ENCODE data around the gene GFI1B.

The GFI1B gene

DNA sequence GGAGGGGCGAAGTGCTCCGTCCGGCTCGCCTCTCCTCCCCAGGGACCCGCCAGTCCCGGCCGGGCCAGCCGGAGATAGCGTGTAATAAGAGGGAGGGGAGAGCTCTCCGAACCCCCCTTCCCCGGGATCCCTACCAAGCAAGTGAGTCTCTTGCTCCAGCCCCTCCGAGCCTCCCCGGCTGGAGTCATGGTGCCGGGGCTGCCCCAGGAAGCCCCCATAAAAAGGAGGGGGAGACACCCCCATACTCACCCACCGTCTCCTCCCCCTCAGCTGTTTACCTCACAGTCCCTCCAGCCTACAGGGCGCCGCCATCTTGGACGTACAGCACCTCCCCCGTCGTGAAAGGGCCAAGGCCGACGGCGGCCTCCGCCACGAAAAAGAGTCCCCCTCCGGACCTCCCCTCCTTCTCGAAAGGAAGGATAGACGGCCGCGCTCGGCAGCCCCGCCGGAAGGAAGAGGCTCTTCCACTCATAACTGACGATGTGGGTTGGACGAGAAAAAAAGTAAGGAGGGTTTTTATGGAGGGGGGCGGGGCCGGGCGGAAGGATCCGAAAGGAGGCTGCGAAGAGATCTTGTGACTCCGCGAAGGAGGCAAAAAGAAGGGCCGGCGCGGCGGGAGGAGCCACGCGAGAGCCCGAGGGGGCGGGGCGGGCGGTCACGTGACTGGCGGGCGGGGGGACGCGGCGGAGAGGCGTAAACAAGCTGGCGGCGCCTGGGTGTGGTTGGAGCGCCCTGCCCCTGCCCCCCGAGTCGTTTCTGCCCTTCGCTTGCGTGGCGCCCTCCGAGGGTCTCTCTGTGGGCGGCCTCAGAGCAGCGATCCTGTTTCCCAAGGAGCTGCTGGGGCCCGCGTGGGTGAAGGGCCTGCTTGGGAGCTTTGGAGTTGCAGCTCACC lies 34.0 kb upstream of the GFI1B start, which contains the start of gene TSC1 (continued):
- TF ChIP-seq ZNF670 (tag by site-specific recombination; IDR thresholded peaks at IDR 0.05; ENCODE audit: low read depth) (no peak), OSR2 (tag by site-specific recombination; IDR thresholded peaks at IDR 0.05) (peak; percentile 30; the same call in 1 of the 2 replicates), ZNF791 (tag by site-specific recombination; IDR thresholded peaks at IDR 0.05) (no peak), ZNF747 (tag by site-specific recombination; IDR thresholded peaks at IDR 0.05) (no peak), ZNF175 (tag by site-specific recombination; IDR thresholded peaks at IDR 0.05) (no peak), ZNF610 (tag by site-specific recombination; IDR thresholded peaks at IDR 0.05; ENCODE audit: borderline replicate concordance) (peak; percentile 71; the same call in 1 of the 2 replicates), ZNF19 (tag by site-specific recombination; IDR thresholded peaks at IDR 0.05; ENCODE audit: low read depth) (no peak), ZNF2 (tag by site-specific recombination; IDR thresholded peaks at IDR 0.05) (peak; percentile 87), ZNF549 (tag by site-specific recombination; IDR thresholded peaks at IDR 0.05) (no peak), ZNF529 (tag by site-specific recombination; IDR thresholded peaks at IDR 0.05; ENCODE audit: insufficient replicate concordance) (no peak), ZNF654 (tag by site-specific recombination; IDR thresholded peaks at IDR 0.05; ENCODE audit: low read depth) (no peak), ZNF114 (tag by site-specific recombination; IDR thresholded peaks at IDR 0.05) (no peak), KLF9 (tag by site-specific recombination; IDR thresholded peaks at IDR 0.05; ENCODE audit: low read depth) (peak; percentile 100), ZNF221 (tag by site-specific recombination; IDR thresholded peaks at IDR 0.05; ENCODE audit: borderline replicate concordance) (no peak), ZNF138 (tag by site-specific recombination; IDR thresholded peaks at IDR 0.05; ENCODE audit: borderline replicate concordance) (no peak; the same call in 1 of the 2 replicates), GLI4 (tag by site-specific recombination; IDR thresholded peaks at IDR 0.05) (peak; percentile 90), ZNF112 (tag by site-specific recombination; IDR thresholded peaks at IDR 0.05) (no peak), MZF1 (tag by site-specific recombination; IDR thresholded peaks at IDR 0.05; ENCODE audit: borderline replicate concordance) (0 out of 2 replicates have a peak, but pooled peaks have one; percentile 51), SALL2 (tag by site-specific recombination; IDR thresholded peaks at IDR 0.05; ENCODE audit: borderline replicate concordance) (peak; percentile 97), ZNF561 (tag by site-specific recombination; IDR thresholded peaks at IDR 0.05; ENCODE audit: borderline replicate concordance) (peak; percentile 90), MEIS1 (CRISPR knock-in tag; IDR thresholded peaks at IDR 0.05; ENCODE audit: borderline replicate concordance) (no peak)
- TF ChIP-seq, protein P1, sequence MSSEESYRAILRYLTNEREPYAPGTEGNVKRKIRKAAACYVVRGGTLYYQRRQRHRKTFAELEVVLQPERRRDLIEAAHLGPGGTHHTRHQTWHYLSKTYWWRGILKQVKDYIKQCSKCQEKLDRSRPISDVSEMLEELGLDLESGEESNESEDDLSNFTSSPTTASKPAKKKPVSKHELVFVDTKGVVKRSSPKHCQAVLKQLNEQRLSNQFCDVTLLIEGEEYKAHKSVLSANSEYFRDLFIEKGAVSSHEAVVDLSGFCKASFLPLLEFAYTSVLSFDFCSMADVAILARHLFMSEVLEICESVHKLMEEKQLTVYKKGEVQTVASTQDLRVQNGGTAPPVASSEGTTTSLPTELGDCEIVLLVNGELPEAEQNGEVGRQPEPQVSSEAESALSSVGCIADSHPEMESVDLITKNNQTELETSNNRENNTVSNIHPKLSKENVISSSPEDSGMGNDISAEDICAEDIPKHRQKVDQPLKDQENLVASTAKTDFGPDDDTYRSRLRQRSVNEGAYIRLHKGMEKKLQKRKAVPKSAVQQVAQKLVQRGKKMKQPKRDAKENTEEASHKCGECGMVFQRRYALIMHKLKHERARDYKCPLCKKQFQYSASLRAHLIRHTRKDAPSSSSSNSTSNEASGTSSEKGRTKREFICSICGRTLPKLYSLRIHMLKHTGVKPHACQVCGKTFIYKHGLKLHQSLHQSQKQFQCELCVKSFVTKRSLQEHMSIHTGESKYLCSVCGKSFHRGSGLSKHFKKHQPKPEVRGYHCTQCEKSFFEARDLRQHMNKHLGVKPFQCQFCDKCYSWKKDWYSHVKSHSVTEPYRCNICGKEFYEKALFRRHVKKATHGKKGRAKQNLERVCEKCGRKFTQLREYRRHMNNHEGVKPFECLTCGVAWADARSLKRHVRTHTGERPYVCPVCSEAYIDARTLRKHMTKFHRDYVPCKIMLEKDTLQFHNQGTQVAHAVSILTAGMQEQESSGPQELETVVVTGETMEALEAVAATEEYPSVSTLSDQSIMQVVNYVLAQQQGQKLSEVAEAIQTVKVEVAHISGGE (tag by site-specific recombination; conservative IDR thresholded peaks at IDR 0.05; ENCODE audit: low read depth): peak; percentile 57; the same call in 1 of the 2 replicates
- TF ChIP-seq, protein P2, sequence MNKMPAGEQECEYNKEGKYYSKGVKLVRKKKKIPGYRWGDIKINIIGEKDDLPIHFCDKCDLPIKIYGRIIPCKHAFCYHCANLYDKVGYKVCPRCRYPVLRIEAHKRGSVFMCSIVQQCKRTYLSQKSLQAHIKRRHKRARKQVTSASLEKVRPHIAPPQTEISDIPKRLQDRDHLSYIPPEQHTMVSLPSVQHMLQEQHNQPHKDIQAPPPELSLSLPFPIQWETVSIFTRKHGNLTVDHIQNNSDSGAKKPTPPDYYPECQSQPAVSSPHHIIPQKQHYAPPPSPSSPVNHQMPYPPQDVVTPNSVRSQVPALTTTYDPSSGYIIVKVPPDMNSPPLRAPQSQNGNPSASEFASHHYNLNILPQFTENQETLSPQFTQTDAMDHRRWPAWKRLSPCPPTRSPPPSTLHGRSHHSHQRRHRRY (tag by site-specific recombination; IDR thresholded peaks at IDR 0.05): no peak
- TF ChIP-seq, protein P3, sequence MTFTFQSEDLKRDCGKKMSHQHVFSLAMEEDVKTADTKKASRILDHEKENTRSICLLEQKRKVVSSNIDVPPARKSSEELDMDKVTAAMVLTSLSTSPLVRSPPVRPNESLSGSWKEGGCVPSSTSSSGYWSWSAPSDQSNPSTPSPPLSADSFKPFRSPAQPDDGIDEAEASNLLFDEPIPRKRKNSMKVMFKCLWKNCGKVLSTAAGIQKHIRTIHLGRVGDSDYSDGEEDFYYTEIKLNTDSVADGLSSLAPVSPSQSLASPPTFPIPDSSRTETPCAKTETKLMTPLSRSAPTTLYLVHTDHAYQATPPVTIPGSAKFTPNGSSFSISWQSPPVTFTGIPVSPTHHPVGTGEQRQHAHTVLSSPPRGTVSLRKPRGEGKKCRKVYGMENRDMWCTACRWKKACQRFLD (tag by site-specific recombination; IDR thresholded peaks at IDR 0.05): 0 out of 2 replicates have a peak, but pooled peaks have one; percentile 21
- TF ChIP-seq, protein P4, sequence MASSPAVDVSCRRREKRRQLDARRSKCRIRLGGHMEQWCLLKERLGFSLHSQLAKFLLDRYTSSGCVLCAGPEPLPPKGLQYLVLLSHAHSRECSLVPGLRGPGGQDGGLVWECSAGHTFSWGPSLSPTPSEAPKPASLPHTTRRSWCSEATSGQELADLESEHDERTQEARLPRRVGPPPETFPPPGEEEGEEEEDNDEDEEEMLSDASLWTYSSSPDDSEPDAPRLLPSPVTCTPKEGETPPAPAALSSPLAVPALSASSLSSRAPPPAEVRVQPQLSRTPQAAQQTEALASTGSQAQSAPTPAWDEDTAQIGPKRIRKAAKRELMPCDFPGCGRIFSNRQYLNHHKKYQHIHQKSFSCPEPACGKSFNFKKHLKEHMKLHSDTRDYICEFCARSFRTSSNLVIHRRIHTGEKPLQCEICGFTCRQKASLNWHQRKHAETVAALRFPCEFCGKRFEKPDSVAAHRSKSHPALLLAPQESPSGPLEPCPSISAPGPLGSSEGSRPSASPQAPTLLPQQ (tag by site-specific recombination; IDR thresholded peaks at IDR 0.05): peak; percentile 77
- TF ChIP-seq, protein P5, sequence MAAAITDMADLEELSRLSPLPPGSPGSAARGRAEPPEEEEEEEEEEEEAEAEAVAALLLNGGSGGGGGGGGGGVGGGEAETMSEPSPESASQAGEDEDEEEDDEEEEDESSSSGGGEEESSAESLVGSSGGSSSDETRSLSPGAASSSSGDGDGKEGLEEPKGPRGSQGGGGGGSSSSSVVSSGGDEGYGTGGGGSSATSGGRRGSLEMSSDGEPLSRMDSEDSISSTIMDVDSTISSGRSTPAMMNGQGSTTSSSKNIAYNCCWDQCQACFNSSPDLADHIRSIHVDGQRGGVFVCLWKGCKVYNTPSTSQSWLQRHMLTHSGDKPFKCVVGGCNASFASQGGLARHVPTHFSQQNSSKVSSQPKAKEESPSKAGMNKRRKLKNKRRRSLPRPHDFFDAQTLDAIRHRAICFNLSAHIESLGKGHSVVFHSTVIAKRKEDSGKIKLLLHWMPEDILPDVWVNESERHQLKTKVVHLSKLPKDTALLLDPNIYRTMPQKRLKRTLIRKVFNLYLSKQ (tag by site-specific recombination; IDR thresholded peaks at IDR 0.05; ENCODE audit: borderline replicate concordance): no peak
- TF ChIP-seq, protein P6, sequence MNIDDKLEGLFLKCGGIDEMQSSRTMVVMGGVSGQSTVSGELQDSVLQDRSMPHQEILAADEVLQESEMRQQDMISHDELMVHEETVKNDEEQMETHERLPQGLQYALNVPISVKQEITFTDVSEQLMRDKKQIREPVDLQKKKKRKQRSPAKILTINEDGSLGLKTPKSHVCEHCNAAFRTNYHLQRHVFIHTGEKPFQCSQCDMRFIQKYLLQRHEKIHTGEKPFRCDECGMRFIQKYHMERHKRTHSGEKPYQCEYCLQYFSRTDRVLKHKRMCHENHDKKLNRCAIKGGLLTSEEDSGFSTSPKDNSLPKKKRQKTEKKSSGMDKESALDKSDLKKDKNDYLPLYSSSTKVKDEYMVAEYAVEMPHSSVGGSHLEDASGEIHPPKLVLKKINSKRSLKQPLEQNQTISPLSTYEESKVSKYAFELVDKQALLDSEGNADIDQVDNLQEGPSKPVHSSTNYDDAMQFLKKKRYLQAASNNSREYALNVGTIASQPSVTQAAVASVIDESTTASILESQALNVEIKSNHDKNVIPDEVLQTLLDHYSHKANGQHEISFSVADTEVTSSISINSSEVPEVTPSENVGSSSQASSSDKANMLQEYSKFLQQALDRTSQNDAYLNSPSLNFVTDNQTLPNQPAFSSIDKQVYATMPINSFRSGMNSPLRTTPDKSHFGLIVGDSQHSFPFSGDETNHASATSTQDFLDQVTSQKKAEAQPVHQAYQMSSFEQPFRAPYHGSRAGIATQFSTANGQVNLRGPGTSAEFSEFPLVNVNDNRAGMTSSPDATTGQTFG (tag by site-specific recombination; IDR thresholded peaks at IDR 0.05; ENCODE audit: borderline replicate concordance): peak; percentile 77; the same call in 1 of the 2 replicates
